Stimulated activated CD4-positive, alpha-beta T cell treated with anti-CD3 and anti-CD28 coated beads, TNF-alpha, amount 100 ng/mL, for 4 hours (primary cell): Measurements from ENCODE around the gene ETFA.

Source experiments
- DNase-seq, 3 experiments: peaks; one replicate each; pipeline ENCODE4 v3.0.0-alpha.2; 2020; ENCODE audit warnings: low read depth in 3 of 3

The ETFA gene

GRCh38 chr15:76197703-76198455 is 113.4 kb downstream of the ETFA start:
- DNase-seq = no peak

GRCh38 chr15:76196269-76197231 is 114.7 kb downstream of the ETFA start:
- DNase-seq = no peak

GRCh38 chr15:76195506-76196268 is 115.6 kb downstream of the ETFA start:
- DNase-seq = no peak

- DNase-seq = no peak
Observed at GRCh38 chr15:76193934-76194333, 117.3 kb downstream of the ETFA start.

- no peak for DNase-seq
Observed at GRCh38 chr15:76192715-76193114, 118.6 kb downstream of the ETFA start.

- DNase-seq = no peak
Observed at GRCh38 chr15:76191539-76192244, 119.6 kb downstream of the ETFA start.

- peak; percentile 40 to 50 (median 49) for DNase-seq
Observed at GRCh38 chr15:76190751-76191538, 120.3 kb downstream of the ETFA start.

- no peak for DNase-seq
Observed at GRCh38 chr15:76190070-76190564, 121.2 kb downstream of the ETFA start.

- no peak for DNase-seq
Observed at GRCh38 chr15:76189106-76189505, 122.2 kb downstream of the ETFA start.

GRCh38 chr15:76187163-76187562 is 124.1 kb downstream of the ETFA start:
- no peak for DNase-seq

GRCh38 chr15:76185716-76186115 is 125.6 kb downstream of the ETFA start:
- no peak for DNase-seq

- DNase-seq = no peak
Observed at GRCh38 chr15:76184650-76185035, 126.6 kb downstream of the ETFA start.

- no peak for DNase-seq
Observed at GRCh38 chr15:76183930-76184649, 127.2 kb downstream of the ETFA start.

GRCh38 chr15:76181705-76182107 is 129.6 kb downstream of the ETFA start:
- DNase-seq = peak in 1 of 3 experiments; percentile 3

- DNase-seq = no peak
Observed at GRCh38 chr15:76180321-76180720, 130.9 kb downstream of the ETFA start.

GRCh38 chr15:76179023-76179422 is 132.2 kb downstream of the ETFA start:
- DNase-seq = no peak

GRCh38 chr15:76178296-76179000 is 132.8 kb downstream of the ETFA start:
- DNase-seq = no peak

GRCh38 chr15:76177491-76178040 is 133.7 kb downstream of the ETFA start:
- no peak for DNase-seq
